Activated CD4-positive, alpha-beta T cell treated with anti-CD3 and anti-CD28 coated beads, Interleukin-2, amount 10 ng/mL, durations not matched to agents 24 days and 14 days (primary cell): Measurements from ENCODE around the gene LRRC8D. TPM values are rescaled to one million over a fixed set of nuclear protein-coding genes. Genes with fewer than 3 reads are reported as not detected.

Experiments
- DNase-seq: peaks from one replicate; pipeline ENCODE4 v3.0.0; 2022
- H3K27ac Mint-ChIP-seq: one replicate; pipeline ENCODE4 v1.8.0; 2022; ENCODE audit warnings: mild to moderate bottlenecking, mixed read lengths
- H3K27me3 Mint-ChIP-seq: one replicate; pipeline ENCODE4 v1.8.0; 2022; ENCODE audit warnings: mixed read lengths
- H3K36me3 Mint-ChIP-seq: one replicate; pipeline ENCODE4 v1.8.0; 2022; ENCODE audit warnings: low read depth, mild to moderate bottlenecking, mixed read lengths
- H3K4me1 Mint-ChIP-seq: one replicate; pipeline ENCODE4 v1.8.0; 2021; ENCODE audit warnings: mixed read lengths
- H3K4me3 Mint-ChIP-seq: one replicate; pipeline ENCODE4 v1.8.0; 2022; ENCODE audit warnings: mild to moderate bottlenecking, moderate library complexity, mixed read lengths
- H3K9me3 Mint-ChIP-seq: one replicate; pipeline ENCODE4 v1.8.0; 2021; ENCODE audit warnings: mixed read lengths
- intact Hi-C: fragments of 100-400 bp; cut with micrococcal nuclease; formaldehyde crosslinking; loops from one replicate; pipeline ENCODE4 v1.15.1; 2023
- total RNA-seq: library from RNA; stranded (reverse); gene quantifications from 2 replicates; pipeline ENCODE4 v1.2.3, GENCODE V29; 2022

The LRRC8D gene
- total RNA-seq, 1 donor from 2014 or later, result 44.9 TPM

GRCh38 chr1:89906088-89906487 lies 85.3 kb downstream of the LRRC8D start:
- intact Hi-C loops, result loop anchor here (5.0 kb wide), 1 partner anchor 81 kb away; no protein-coding TSS in a partner anchor
- no peak for DNase-seq
- H3K27me3 Mint-ChIP-seq, result no peaks in the 10 kb centered on the region
- no peak overlapping the region for H3K4me3 Mint-ChIP-seq
- H3K4me1 Mint-ChIP-seq, result peaks cover 43% of the 10 kb centered on the region
- H3K27ac Mint-ChIP-seq, result no peak overlapping the region
- peaks cover 13% of the 10 kb centered on the region for H3K36me3 Mint-ChIP-seq
- H3K9me3 Mint-ChIP-seq, result no peaks in the 10 kb centered on the region

- Mint-ChIP-seq H3K36me3 (peaks cover 16% of the 10 kb centered on the region), H3K27ac (peak overlapping the region; percentile 30), H3K4me3 (no peak overlapping the region), H3K9me3 (no peaks in the 10 kb centered on the region), H3K27me3 (no peaks in the 10 kb centered on the region), H3K4me1 (peaks cover 43% of the 10 kb centered on the region)
- intact Hi-C loops, result loop anchor here (2.0 to 5.0 kb wide), 2 partner anchors 63 to 80 kb away; no protein-coding TSS in a partner anchor
- no peak for DNase-seq
These were observed 86.9 kb downstream of the LRRC8D start for GRCh38 chr1:89907727-89908212.

GRCh38 chr1:89908273-89908671 lies 87.4 kb downstream of the LRRC8D start:
- H3K36me3 Mint-ChIP-seq, result peaks cover 18% of the 10 kb centered on the region
- intact Hi-C loops, result loop anchor here (2.0 to 5.0 kb wide), 2 partner anchors 63 to 79 kb away; no protein-coding TSS in a partner anchor
- H3K27me3 Mint-ChIP-seq, result no peaks in the 10 kb centered on the region
- no peak overlapping the region for H3K4me3 Mint-ChIP-seq
- H3K4me1 Mint-ChIP-seq, result peaks cover 44% of the 10 kb centered on the region
- no peak for DNase-seq
- no peaks in the 10 kb centered on the region for H3K9me3 Mint-ChIP-seq
- peak overlapping the region; percentile 68 for H3K27ac Mint-ChIP-seq

- H3K4me1 Mint-ChIP-seq, result peaks cover 44% of the 10 kb centered on the region
- no peaks in the 10 kb centered on the region for H3K9me3 Mint-ChIP-seq
- no peak for DNase-seq
- H3K27ac Mint-ChIP-seq, result peak overlapping the region; percentile 68
- H3K4me3 Mint-ChIP-seq, result no peak overlapping the region
- intact Hi-C loops, result loop anchor here (2.0 to 5.0 kb wide), 2 partner anchors 64 to 78 kb away; no protein-coding TSS in a partner anchor
- peaks cover 20% of the 10 kb centered on the region for H3K36me3 Mint-ChIP-seq
- no peaks in the 10 kb centered on the region for H3K27me3 Mint-ChIP-seq
These were observed 88.0 kb downstream of the LRRC8D start for GRCh38 chr1:89908672-89909436.

GRCh38 chr1:89910268-89910667 lies 89.4 kb downstream of the LRRC8D start:
- Mint-ChIP-seq H3K27ac (no peak overlapping the region), H3K36me3 (peaks cover 21% of the 10 kb centered on the region), H3K9me3 (no peaks in the 10 kb centered on the region), H3K27me3 (no peaks in the 10 kb centered on the region), H3K4me1 (peaks cover 36% of the 10 kb centered on the region), H3K4me3 (no peak overlapping the region)
- intact Hi-C loops, result no loop called here
- DNase-seq, result no peak

GRCh38 chr1:89910780-89911179 lies 89.9 kb downstream of the LRRC8D start:
- intact Hi-C loops, result no loop called here
- no peak overlapping the region for H3K4me3 Mint-ChIP-seq
- no peaks in the 10 kb centered on the region for H3K27me3 Mint-ChIP-seq
- H3K9me3 Mint-ChIP-seq, result no peaks in the 10 kb centered on the region
- H3K4me1 Mint-ChIP-seq, result peaks cover 36% of the 10 kb centered on the region
- H3K36me3 Mint-ChIP-seq, result peaks cover 19% of the 10 kb centered on the region
- no peak for DNase-seq
- H3K27ac Mint-ChIP-seq, result no peak overlapping the region

- DNase-seq, result no peak
- Mint-ChIP-seq H3K36me3 (peaks cover 21% of the 10 kb centered on the region), H3K27ac (no peak overlapping the region), H3K4me1 (peaks cover 33% of the 10 kb centered on the region), H3K4me3 (no peak overlapping the region), H3K9me3 (no peaks in the 10 kb centered on the region), H3K27me3 (no peaks in the 10 kb centered on the region)
- intact Hi-C loops, result no loop called here
These were observed 90.6 kb downstream of the LRRC8D start for GRCh38 chr1:89911191-89911991.

- H3K4me1 Mint-ChIP-seq, result peaks cover 27% of the 10 kb centered on the region
- no peak overlapping the region for H3K4me3 Mint-ChIP-seq
- H3K36me3 Mint-ChIP-seq, result peaks cover 19% of the 10 kb centered on the region
- no peak for DNase-seq
- no peaks in the 10 kb centered on the region for H3K27me3 Mint-ChIP-seq
- H3K27ac Mint-ChIP-seq, result no peak overlapping the region
- intact Hi-C loops, result no loop called here
- H3K9me3 Mint-ChIP-seq, result no peaks in the 10 kb centered on the region
These were observed 91.2 kb downstream of the LRRC8D start for GRCh38 chr1:89912073-89912472.

- no peaks in the 10 kb centered on the region for H3K27me3 Mint-ChIP-seq
These were observed 92.7 kb downstream of the LRRC8D start for GRCh38 chr1:89913353-89914095.

GRCh38 chr1:89917353-89917752 lies 96.5 kb downstream of the LRRC8D start:
- H3K27me3 Mint-ChIP-seq, result no peaks in the 10 kb centered on the region
- H3K36me3 Mint-ChIP-seq, result peaks cover 12% of the 10 kb centered on the region

More at GRCh38 chr1:89913353-89914095, 92.7 kb downstream of the LRRC8D start:
- H3K27ac Mint-ChIP-seq, result no peak overlapping the region
- peaks cover 14% of the 10 kb centered on the region for H3K4me1 Mint-ChIP-seq
- no peak for DNase-seq
- intact Hi-C loops, result no loop called here
- no peaks in the 10 kb centered on the region for H3K9me3 Mint-ChIP-seq
- H3K4me3 Mint-ChIP-seq, result no peak overlapping the region
- H3K36me3 Mint-ChIP-seq, result peaks cover 17% of the 10 kb centered on the region

GRCh38 chr1:89918127-89918793 lies 97.4 kb downstream of the LRRC8D start:
- Mint-ChIP-seq H3K27me3 (no peaks in the 10 kb centered on the region), H3K9me3 (peaks cover under 1% of the 10 kb centered on the region), H3K4me1 (peaks cover 3% of the 10 kb centered on the region), H3K4me3 (no peak overlapping the region), H3K36me3 (peaks cover 15% of the 10 kb centered on the region), H3K27ac (no peak overlapping the region)
- intact Hi-C loops, result no loop called here
- no peak for DNase-seq

More at GRCh38 chr1:89917353-89917752, 96.5 kb downstream of the LRRC8D start:
- H3K4me1 Mint-ChIP-seq, result peaks cover 6% of the 10 kb centered on the region
- H3K27ac Mint-ChIP-seq, result no peak overlapping the region
- intact Hi-C loops, result no loop called here
- DNase-seq, result no peak
- H3K4me3 Mint-ChIP-seq, result no peak overlapping the region
- H3K9me3 Mint-ChIP-seq, result no peaks in the 10 kb centered on the region

- no peak overlapping the region for H3K4me3 Mint-ChIP-seq
- no peaks in the 10 kb centered on the region for H3K4me1 Mint-ChIP-seq
- peaks cover 5% of the 10 kb centered on the region for H3K9me3 Mint-ChIP-seq
- intact Hi-C loops, result no loop called here
- H3K27me3 Mint-ChIP-seq, result no peaks in the 10 kb centered on the region
- DNase-seq, result no peak
- H3K27ac Mint-ChIP-seq, result no peak overlapping the region
- peaks cover 18% of the 10 kb centered on the region for H3K36me3 Mint-ChIP-seq
These were observed 97.9 kb downstream of the LRRC8D start for GRCh38 chr1:89918794-89919155.

- Mint-ChIP-seq H3K27me3 (no peaks in the 10 kb centered on the region), H3K27ac (no peak overlapping the region), H3K36me3 (peaks cover 21% of the 10 kb centered on the region), H3K4me3 (no peak overlapping the region), H3K4me1 (no peaks in the 10 kb centered on the region), H3K9me3 (peaks cover 5% of the 10 kb centered on the region)
- intact Hi-C loops, result no loop called here
- DNase-seq, result no peak
These were observed 98.3 kb downstream of the LRRC8D start for GRCh38 chr1:89919174-89919573.
